Measurements from ENCODE around the gene NKAP.

NKAP gene

GRCh38 chrX:119871599-119872395, 71.8 kb downstream of the NKAP start, which contains the start of the genes NDUFA1 and RNF113A:
TSS of gene NDUFA1 (plus strand) at chrX:119871832. CDS start at chrX:119871912, 80 bp downstream.
TSS of gene RNF113A (minus strand) at chrX:119871733. CDS start at chrX:119871613, 120 bp downstream.
- peaks cover 0 to 19% (median 6%) of the 10 kb centered on the region in 4 donors for H3K4me1 ChIP-seq
- peaks cover 0 to 6% (median 3%) of the 10 kb centered on the region in 3 donors for H3K36me3 ChIP-seq
- no peaks in the 10 kb centered on the region for H3K9me3 ChIP-seq
- peak within 1 kb of the TSS; percentile 89 to 95 for H3K27ac ChIP-seq
- peak; percentile 81 to 89 for DNase-seq
- H3K4me3 ChIP-seq = peak within 1 kb of the TSS; percentile 66 to 70
- H3K27me3 ChIP-seq = no peaks in the 10 kb centered on the region
- intact Hi-C loops (cut with DNase I; ENCODE audit: low total_unique reads) = no loop called here
- no peak for TF ChIP-seq CTCF (IDR thresholded peaks at IDR 0.05)

- no peaks in the 10 kb centered on the region for H3K27me3 ChIP-seq
- no peak for TF ChIP-seq CTCF (IDR thresholded peaks at IDR 0.05)
- peak overlapping the region; percentile 66 to 70 for H3K4me3 ChIP-seq
- DNase-seq = peak in 1 of 2 donors; percentile 24
- peaks cover 0 to 19% (median 6%) of the 10 kb centered on the region in 4 donors for H3K4me1 ChIP-seq
- peak overlapping the region; percentile 89 to 95 for H3K27ac ChIP-seq
- peaks cover 0 to under 1% (median 0%) of the 10 kb centered on the region in 3 donors for H3K36me3 ChIP-seq
- H3K9me3 ChIP-seq = no peaks in the 10 kb centered on the region
- intact Hi-C loops (cut with DNase I; ENCODE audit: low total_unique reads) = no loop called here
These were observed 72.3 kb downstream of the NKAP start for GRCh38 chrX:119871245-119871598.

Measured in tibial artery (tissue), 4 donors.